Left renal pelvis (tissue), 4 donors: ENCODE results near the gene RGMA. TPM values are rescaled to one million over a fixed set of nuclear protein-coding genes. Genes with fewer than 3 reads are reported as not detected.

Experiments
- DNase-seq, 4 donors: peaks; one replicate each; pipeline ENCODE4 v3.0.0-alpha.2; 2013; ENCODE audit warnings: low read depth in 4 of 4, low spot score in 3 of 4
- polyA plus RNA-seq, 4 donors: library from polyadenylated mRNA; unstranded; fragments of 120-200 nt; gene quantifications; one replicate each; pipeline ENCODE4 v1.2.1, GENCODE V29; 2013; ENCODE audit not compliant: insufficient read length in 4 of 4

Gene RGMA
- polyA plus RNA-seq, 4 donors: 7.2 to 37.5 (median 11.4) TPM

- DNase-seq: no peak
Observed at GRCh38 chr15:93024716-93025624, 64.0 kb downstream of the RGMA start.

- DNase-seq: no peak
Observed at GRCh38 chr15:93024293-93024692, 64.7 kb downstream of the RGMA start.

- no peak for DNase-seq
Observed at GRCh38 chr15:93020976-93021772, 67.8 kb downstream of the RGMA start.

- DNase-seq: no peak
Observed at GRCh38 chr15:93019971-93020370, 69.0 kb downstream of the RGMA start.

- DNase-seq: no peak
Observed at GRCh38 chr15:93019090-93019489, 69.9 kb downstream of the RGMA start.

GRCh38 chr15:93018574-93018973 lies 70.4 kb downstream of the RGMA start:
- no peak for DNase-seq

- DNase-seq: no peak
Observed at GRCh38 chr15:93017526-93017925, 71.5 kb downstream of the RGMA start.

GRCh38 chr15:93012786-93013185 lies 76.2 kb downstream of the RGMA start:
- DNase-seq: no peak

GRCh38 chr15:93007994-93008393 lies 81.0 kb downstream of the RGMA start:
- no peak for DNase-seq

- no peak for DNase-seq
Observed at GRCh38 chr15:93005133-93005532, 83.9 kb downstream of the RGMA start.

- no peak for DNase-seq
Observed at GRCh38 chr15:93001881-93002280, 87.1 kb downstream of the RGMA start.

- no peak for DNase-seq
Observed at GRCh38 chr15:93001156-93001555, 87.9 kb downstream of the RGMA start.

- no peak for DNase-seq
Observed at GRCh38 chr15:92997821-92998220, 91.2 kb downstream of the RGMA start.

GRCh38 chr15:92992720-92993119 lies 96.3 kb downstream of the RGMA start:
- DNase-seq: no peak

- DNase-seq: no peak
Observed at GRCh38 chr15:92990031-92990430, 99.0 kb downstream of the RGMA start.

GRCh38 chr15:92989470-92989869 lies 99.5 kb downstream of the RGMA start:
- no peak for DNase-seq

Other genes starting within 250 kb of the RGMA start
- 100 to 1,000 TPM in 3 of 4 donors, 10 to 100 TPM in 1; 82.1 to 132 (median 119) TPM for gene CHD2, start 188.9 kb downstream of the RGMA start, polyA plus RNA-seq